CD4-positive, alpha-beta memory T cell (primary cell): ENCODE data around the gene HINT3. TPM values are rescaled to one million over a fixed set of nuclear protein-coding genes. Genes with fewer than 3 reads are reported as not detected.
A peak's percentile ranks its signal among the peaks of the same experiment; 100 is the strongest.

Experiments used
- CTCF ChIA-PET: fragments of 350-600 bp; sonication (Branson Sonifier 250); formaldehyde crosslinking; loops from one replicate; lab custom pipeline; 2021; ENCODE audit warnings: inconsistent platforms; ENCODE audit not compliant: partially characterized antibody; lab: Charles Lee
- POLR2A ChIA-PET: fragments of 350-600 bp; sonication (Branson Sonifier 250); formaldehyde crosslinking; loops from one replicate; lab custom pipeline; 2021; ENCODE audit not compliant: partially characterized antibody; lab: Charles Lee
- DNase-seq, 5 donors: peaks; one replicate each; pipeline versions ENCODE4 v3.0.0 to v3.0.0-alpha.2; 2020 to 2022; ENCODE audit warnings: mixed read lengths in 1 of 5
- H3K27ac ChIP-seq: one replicate; pipeline ENCODE4 v1.7.0; 2013; ENCODE audit warnings: low read depth, low read length
- H3K27me3 ChIP-seq: 2 replicates; pipeline ENCODE4 v1.7.0; 2013; ENCODE audit warnings: mild to moderate bottlenecking, low read length, moderate library complexity; ENCODE audit not compliant: insufficient read depth
- H3K36me3 ChIP-seq: 2 replicates; pipeline ENCODE4 v1.7.0; 2013; ENCODE audit warnings: mild to moderate bottlenecking, low read length, moderate library complexity; ENCODE audit not compliant: insufficient read depth
- H3K4me1 ChIP-seq: 2 replicates; pipeline ENCODE4 v1.7.0; 2013; ENCODE audit warnings: mild to moderate bottlenecking, low read length, moderate library complexity; ENCODE audit not compliant: insufficient read depth
- H3K4me3 ChIP-seq, 2 donors: one replicate each; pipeline ENCODE4 v1.7.0; 2013; ENCODE audit warnings: low read length in 2 of 2, mild to moderate bottlenecking in 1 of 2
- H3K9me3 ChIP-seq, 2 donors: one replicate each; pipeline ENCODE4 v1.7.0; 2013; ENCODE audit warnings: low read length in 2 of 2, control low read depth in 1 of 2; ENCODE audit not compliant: control insufficient read depth in 1 of 2
- H3K27ac Mint-ChIP-seq, 7 donors: one replicate each; pipeline ENCODE4 v1.8.0; 2020 to 2021; ENCODE audit warnings: mixed read lengths in 7 of 7, mild to moderate bottlenecking in 6 of 7, inconsistent platforms in 3 of 7, moderate library complexity in 3 of 7
- H3K27me3 Mint-ChIP-seq, 2 donors: one replicate each; pipeline ENCODE4 v1.8.0; 2020 to 2021; ENCODE audit warnings: mixed read lengths in 2 of 2
- H3K36me3 Mint-ChIP-seq, 2 donors: one replicate each; pipeline ENCODE4 v1.8.0; 2020 to 2021; ENCODE audit warnings: mixed read lengths in 2 of 2, inconsistent platforms in 1 of 2, mild to moderate bottlenecking in 1 of 2
- H3K4me1 Mint-ChIP-seq, 4 donors: one replicate each; pipeline ENCODE4 v1.8.0; 2020 to 2021; ENCODE audit warnings: mixed read lengths in 4 of 4, mild to moderate bottlenecking in 1 of 4
- H3K4me3 Mint-ChIP-seq, 8 donors: one replicate each; pipeline ENCODE4 v1.8.0; 2020 to 2021; ENCODE audit warnings: mixed read lengths in 8 of 8, mild to moderate bottlenecking in 7 of 8, moderate library complexity in 6 of 8, inconsistent platforms in 3 of 8
- H3K9me3 Mint-ChIP-seq, 8 donors: one replicate each; pipeline ENCODE4 v1.8.0; 2020 to 2021; ENCODE audit warnings: mixed read lengths in 8 of 8, mild to moderate bottlenecking in 5 of 8, inconsistent platforms in 3 of 8, moderate library complexity in 1 of 8
- intact Hi-C: fragments of 100-400 bp; cut with micrococcal nuclease; formaldehyde crosslinking; loops from one replicate; pipeline ENCODE4 v1.15.1; 2023
- polyA plus RNA-seq, 2 donors: library from polyadenylated mRNA; unstranded; fragments of 300-500 nt; fragmentation: Illumina TruSeq; gene quantifications; one replicate each; pipeline ENCODE4 v1.2.3, GENCODE V29; 2021
- total RNA-seq, 2 experiments: library from RNA; stranded (reverse); gene quantifications; one replicate each; pipeline ENCODE4 v1.2.3, GENCODE V29; 2021

HINT3 gene
- total and polyA plus RNA-seq, 4 experiments from 2014 or later = 8.1 to 12.7 (median 10.1) TPM

DNA sequence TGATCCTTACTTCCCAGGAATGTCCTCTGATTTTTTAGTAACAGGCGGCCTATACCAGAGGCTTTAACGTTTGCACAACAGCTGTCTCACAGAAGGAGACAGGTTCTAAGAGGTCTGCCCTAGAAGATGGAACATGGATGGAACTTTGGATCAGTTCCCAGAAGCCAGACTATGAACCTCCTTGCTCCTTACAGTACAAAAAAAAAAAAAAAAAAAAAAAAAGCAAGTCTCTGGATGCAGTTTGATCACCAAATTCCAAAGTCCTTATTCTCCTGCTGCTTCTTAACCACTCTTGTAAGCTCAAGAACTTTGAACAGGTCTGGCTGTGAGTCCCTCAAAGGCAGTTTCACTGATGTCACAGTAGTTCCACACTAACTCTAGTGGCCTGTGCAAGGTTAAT is 27.7 kb downstream of the HINT3 start:
- peaks cover 26% of the 10 kb centered on the region for H3K4me1 ChIP-seq
- Mint-ChIP-seq H3K27me3 (no peaks in the 10 kb centered on the region), H3K9me3 (no peaks in the 10 kb centered on the region), H3K27ac (no peak overlapping the region), H3K4me3 (peak overlapping the region in 1 of 8 donors; percentile 16), H3K4me1 (peaks cover 0 to 3% (median under 1%) of the 10 kb centered on the region in 4 donors), H3K36me3 (no peaks in the 10 kb centered on the region)
- H3K27ac ChIP-seq = no peak overlapping the region
- ChIA-PET POLR2A (interaction anchor here (0.9 to 3.3 kb wide), 2 partner anchors 28 to 194 kb away, joined by 6 to 62 read pairs; partner anchors contain the start of genes HINT3 and NCOA7), CTCF (interaction anchor here (0.5 to 1.3 kb wide), 4 partner anchors 10 to 207 kb away, joined by 3 to 5 read pairs (median 4); partner anchors contain the start of genes HINT3 and NCOA7)
- no peak overlapping the region for H3K4me3 ChIP-seq
- H3K9me3 ChIP-seq = no peaks in the 10 kb centered on the region
- no peaks in the 10 kb centered on the region for H3K27me3 ChIP-seq
- DNase-seq = no peak
- intact Hi-C loops = no loop called here
- H3K36me3 ChIP-seq = no peaks in the 10 kb centered on the region

- H3K27me3 ChIP-seq = no peaks in the 10 kb centered on the region
- ChIA-PET CTCF (interaction anchor here (0.8 to 3.1 kb wide), 6 partner anchors 11 to 1531 kb away, joined by 3 to 36 read pairs (median 13); partner anchors contain the start of gene HINT3), POLR2A (interaction anchor here (0.8 to 3.4 kb wide), 8 partner anchors 10 to 1281 kb away, joined by 3 to 62 read pairs (median 12); partner anchors contain the start of genes HINT3, NCOA7 and RNF146)
- H3K4me1 ChIP-seq = peaks cover 31% of the 10 kb centered on the region
- Mint-ChIP-seq H3K4me1 (peaks cover 0 to 11% (median 6%) of the 10 kb centered on the region in 4 donors), H3K27me3 (no peaks in the 10 kb centered on the region), H3K36me3 (no peaks in the 10 kb centered on the region), H3K27ac (no peak overlapping the region), H3K9me3 (no peaks in the 10 kb centered on the region), H3K4me3 (peak overlapping the region; percentile 6 to 57 (median 24))
- intact Hi-C loops = loop anchor here (5.0 kb wide), 1 partner anchor 683 kb away; the partner anchor contains the start of gene HDDC2
- no peak overlapping the region for H3K4me3 ChIP-seq
- no peaks in the 10 kb centered on the region for H3K36me3 ChIP-seq
- peak overlapping the region; percentile 77 for H3K27ac ChIP-seq
- DNase-seq = no peak
- H3K9me3 ChIP-seq = no peaks in the 10 kb centered on the region
Measured at GRCh38 chr6:125985522-125985921, 29.0 kb downstream of the HINT3 start.

DNA sequence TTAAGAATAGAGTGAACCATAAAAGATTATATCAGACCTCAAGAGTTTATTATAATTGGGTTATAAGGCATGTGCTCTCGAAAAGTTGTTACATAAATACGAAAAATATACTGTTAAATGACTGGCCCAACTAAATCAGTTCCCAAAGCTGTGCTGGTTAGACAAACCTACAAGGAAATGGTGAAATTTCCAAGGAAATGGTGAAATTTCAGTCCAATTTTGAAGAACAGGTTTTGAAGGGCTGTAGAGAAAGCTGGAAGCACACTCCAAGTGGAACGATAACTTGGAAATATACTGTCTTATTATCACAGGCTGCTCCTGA is 29.4 kb downstream of the HINT3 start:
- Mint-ChIP-seq H3K27me3 (no peaks in the 10 kb centered on the region), H3K27ac (no peak overlapping the region), H3K9me3 (no peaks in the 10 kb centered on the region), H3K36me3 (no peaks in the 10 kb centered on the region), H3K4me1 (peaks cover 0 to 13% (median 7%) of the 10 kb centered on the region in 4 donors), H3K4me3 (no peak overlapping the region)
- Histone ChIP-seq H3K27ac (peak overlapping the region; percentile 77), H3K36me3 (no peaks in the 10 kb centered on the region), H3K27me3 (no peaks in the 10 kb centered on the region), H3K4me3 (peak overlapping the region; percentile 93 to 95), H3K9me3 (no peaks in the 10 kb centered on the region), H3K4me1 (peaks cover 31% of the 10 kb centered on the region)
- intact Hi-C loops = loop anchor here (1.0 to 5.0 kb wide), 4 partner anchors 10 to 684 kb away; partner anchors contain the start of genes HDDC2 and HINT3
- CTCF ChIA-PET = interaction anchor here (0.8 to 3.1 kb wide), 9 partner anchors 10 to 1531 kb away, joined by 3 to 36 read pairs (median 8); partner anchors contain the start of genes HINT3 and RNF146
- POLR2A ChIA-PET = interaction anchor here (0.8 to 3.4 kb wide), 14 partner anchors 10 to 1530 kb away, joined by 3 to 62 read pairs (median 10); partner anchors contain the start of genes HDDC2, HEY2, HINT3 and NCOA7
- no peak for DNase-seq

- Mint-ChIP-seq H3K9me3 (no peaks in the 10 kb centered on the region), H3K27me3 (no peaks in the 10 kb centered on the region), H3K4me3 (peak within 1 kb of the TSS; percentile 6 to 57 (median 24)), H3K36me3 (no peaks in the 10 kb centered on the region), H3K4me1 (peaks cover 2 to 15% (median 8%) of the 10 kb centered on the region in 4 donors), H3K27ac (no peak within 1 kb of the TSS)
- no peaks in the 10 kb centered on the region for H3K9me3 ChIP-seq
- H3K27ac ChIP-seq = peak within 1 kb of the TSS; percentile 77
- H3K27me3 ChIP-seq = no peaks in the 10 kb centered on the region
- peak; percentile 80 to 86 (median 81) for DNase-seq
- H3K4me1 ChIP-seq = peaks cover 31% of the 10 kb centered on the region
- intact Hi-C loops = loop anchor here (1.0 to 5.0 kb wide), 4 partner anchors 10 to 684 kb away; partner anchors contain the start of genes HDDC2 and HINT3
- ChIA-PET CTCF (interaction anchor here (0.8 to 3.1 kb wide), 10 partner anchors 10 to 1531 kb away, joined by 3 to 36 read pairs (median 7); partner anchors contain the start of genes HINT3, NCOA7 and RNF146), POLR2A (interaction anchor here (0.8 to 3.4 kb wide), 16 partner anchors 9 to 1530 kb away, joined by 3 to 62 read pairs (median 9); partner anchors contain the start of genes HDDC2, HEY2, HINT3 and NCOA7)
- peak within 1 kb of the TSS; percentile 93 to 95 for H3K4me3 ChIP-seq
- H3K36me3 ChIP-seq = no peaks in the 10 kb centered on the region
Measured at GRCh38 chr6:125986301-125987025, 29.9 kb downstream of the HINT3 start, which contains the start of gene TRMT11. Gene TRMT11 (plus strand): TSS chr6:125986540. CDS start chr6:125986551, 11 bp downstream.

DNA sequence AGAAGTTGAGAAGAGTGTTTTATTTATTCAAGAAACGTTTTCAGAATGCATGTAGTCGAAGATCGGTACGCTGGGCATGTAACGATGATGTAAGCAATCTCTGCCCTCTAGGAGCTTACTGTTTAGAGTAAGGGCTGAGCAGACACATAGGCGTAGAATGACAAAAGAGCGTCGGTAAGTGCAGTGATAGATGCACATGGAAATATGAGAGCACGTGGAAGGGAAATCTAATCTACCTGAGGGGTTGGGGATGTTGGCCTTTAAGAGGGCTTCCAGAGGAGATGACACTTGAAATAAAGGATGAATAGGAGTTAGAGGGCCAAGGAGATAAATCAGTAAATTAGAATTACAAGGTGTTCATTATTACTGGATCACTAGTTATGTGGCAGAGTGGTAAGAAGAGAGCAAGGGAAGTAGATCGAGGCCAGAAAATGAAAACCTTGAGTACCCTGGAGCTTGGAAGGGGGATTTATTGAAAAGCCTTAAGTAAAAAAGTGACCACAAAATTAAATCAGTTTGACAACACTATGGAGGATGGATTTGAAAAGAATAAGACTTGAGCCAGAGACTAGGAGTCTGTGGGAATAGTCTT is 30.6 kb downstream of the HINT3 start:
- Histone ChIP-seq H3K4me3 (peak overlapping the region; percentile 93 to 95), H3K27ac (peak overlapping the region; percentile 77), H3K36me3 (no peaks in the 10 kb centered on the region), H3K4me1 (peaks cover 31% of the 10 kb centered on the region), H3K27me3 (no peaks in the 10 kb centered on the region), H3K9me3 (no peaks in the 10 kb centered on the region)
- H3K36me3 Mint-ChIP-seq = no peaks in the 10 kb centered on the region
- intact Hi-C loops = loop anchor here (5.0 kb wide), 1 partner anchor 685 kb away; the partner anchor contains the start of gene HDDC2
- H3K27me3 Mint-ChIP-seq = no peaks in the 10 kb centered on the region
- H3K27ac Mint-ChIP-seq = no peak overlapping the region
- H3K9me3 Mint-ChIP-seq = no peaks in the 10 kb centered on the region
- ChIA-PET CTCF (interaction anchor here (1.0 to 3.1 kb wide), 7 partner anchors 9 to 1279 kb away, joined by 4 to 36 read pairs (median 12); partner anchors contain the start of genes HINT3, NCOA7 and RNF146), POLR2A (interaction anchor here (0.8 to 3.4 kb wide), 14 partner anchors 8 to 1529 kb away, joined by 3 to 62 read pairs (median 10); partner anchors contain the start of genes HDDC2, HEY2, HINT3 and NCOA7)
- no peak for DNase-seq
- H3K4me3 Mint-ChIP-seq = no peak overlapping the region
- peaks cover 7 to 19% (median 13%) of the 10 kb centered on the region in 4 donors for H3K4me1 Mint-ChIP-seq

- CTCF ChIA-PET = interaction anchor here (0.9 to 1.0 kb wide), 3 partner anchors 12 to 32 kb away, joined by 3 read pairs; partner anchors contain the start of gene HINT3
- no peak for DNase-seq
- Mint-ChIP-seq H3K27ac (no peak overlapping the region), H3K4me1 (peaks cover 18 to 26% (median 21%) of the 10 kb centered on the region in 4 donors), H3K4me3 (no peak overlapping the region), H3K27me3 (no peaks in the 10 kb centered on the region), H3K9me3 (no peaks in the 10 kb centered on the region), H3K36me3 (no peaks in the 10 kb centered on the region)
- Histone ChIP-seq H3K27me3 (no peaks in the 10 kb centered on the region), H3K27ac (no peak overlapping the region), H3K9me3 (no peaks in the 10 kb centered on the region), H3K4me1 (peaks cover 31% of the 10 kb centered on the region), H3K36me3 (no peaks in the 10 kb centered on the region), H3K4me3 (no peak overlapping the region)
- intact Hi-C loops = loop anchor here (5.0 kb wide), 1 partner anchor 686 kb away; the partner anchor contains the start of gene HDDC2
- POLR2A ChIA-PET = interaction anchor here (0.7 to 3.4 kb wide), 2 partner anchors 32 to 208 kb away, joined by 3 to 34 read pairs; partner anchors contain the start of gene HINT3
Measured at GRCh38 chr6:125988280-125988679, 31.7 kb downstream of the HINT3 start.
